ENCODE results near the gene PRKCA.

DNA sequence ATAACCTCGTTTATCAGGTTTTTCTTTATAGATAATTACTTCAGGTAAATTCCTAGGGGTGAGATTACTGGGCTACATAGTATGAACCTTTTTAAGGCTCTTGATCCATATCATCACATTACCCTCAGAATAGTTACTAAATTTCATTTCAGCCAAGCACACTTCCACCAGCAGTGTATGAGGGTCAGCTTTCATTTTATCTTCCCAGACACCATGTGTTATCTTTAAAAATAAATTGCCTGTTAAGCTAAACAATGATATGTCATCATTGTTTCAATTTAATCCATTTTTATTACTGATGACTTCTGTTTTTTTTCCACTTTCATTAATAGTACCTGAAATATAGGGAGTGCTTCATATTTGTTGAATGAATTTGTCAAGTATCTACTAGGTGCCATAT lies 33.4 kb downstream of the PRKCA start:
- TF ChIP-seq SP1 (IDR thresholded peaks at IDR 0.05) (no peak), GABPA (IDR thresholded peaks at IDR 0.05 in 1 of 2, conservative IDR thresholded peaks at IDR 0.05 in 1 of 2) (no peak)
- TF ChIP-seq, protein P1, sequence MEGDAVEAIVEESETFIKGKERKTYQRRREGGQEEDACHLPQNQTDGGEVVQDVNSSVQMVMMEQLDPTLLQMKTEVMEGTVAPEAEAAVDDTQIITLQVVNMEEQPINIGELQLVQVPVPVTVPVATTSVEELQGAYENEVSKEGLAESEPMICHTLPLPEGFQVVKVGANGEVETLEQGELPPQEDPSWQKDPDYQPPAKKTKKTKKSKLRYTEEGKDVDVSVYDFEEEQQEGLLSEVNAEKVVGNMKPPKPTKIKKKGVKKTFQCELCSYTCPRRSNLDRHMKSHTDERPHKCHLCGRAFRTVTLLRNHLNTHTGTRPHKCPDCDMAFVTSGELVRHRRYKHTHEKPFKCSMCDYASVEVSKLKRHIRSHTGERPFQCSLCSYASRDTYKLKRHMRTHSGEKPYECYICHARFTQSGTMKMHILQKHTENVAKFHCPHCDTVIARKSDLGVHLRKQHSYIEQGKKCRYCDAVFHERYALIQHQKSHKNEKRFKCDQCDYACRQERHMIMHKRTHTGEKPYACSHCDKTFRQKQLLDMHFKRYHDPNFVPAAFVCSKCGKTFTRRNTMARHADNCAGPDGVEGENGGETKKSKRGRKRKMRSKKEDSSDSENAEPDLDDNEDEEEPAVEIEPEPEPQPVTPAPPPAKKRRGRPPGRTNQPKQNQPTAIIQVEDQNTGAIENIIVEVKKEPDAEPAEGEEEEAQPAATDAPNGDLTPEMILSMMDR (IDR thresholded peaks at IDR 0.05; ENCODE audit: low read depth, low read length, missing input control), result no peak
- TF ChIP-seq, protein P2, sequence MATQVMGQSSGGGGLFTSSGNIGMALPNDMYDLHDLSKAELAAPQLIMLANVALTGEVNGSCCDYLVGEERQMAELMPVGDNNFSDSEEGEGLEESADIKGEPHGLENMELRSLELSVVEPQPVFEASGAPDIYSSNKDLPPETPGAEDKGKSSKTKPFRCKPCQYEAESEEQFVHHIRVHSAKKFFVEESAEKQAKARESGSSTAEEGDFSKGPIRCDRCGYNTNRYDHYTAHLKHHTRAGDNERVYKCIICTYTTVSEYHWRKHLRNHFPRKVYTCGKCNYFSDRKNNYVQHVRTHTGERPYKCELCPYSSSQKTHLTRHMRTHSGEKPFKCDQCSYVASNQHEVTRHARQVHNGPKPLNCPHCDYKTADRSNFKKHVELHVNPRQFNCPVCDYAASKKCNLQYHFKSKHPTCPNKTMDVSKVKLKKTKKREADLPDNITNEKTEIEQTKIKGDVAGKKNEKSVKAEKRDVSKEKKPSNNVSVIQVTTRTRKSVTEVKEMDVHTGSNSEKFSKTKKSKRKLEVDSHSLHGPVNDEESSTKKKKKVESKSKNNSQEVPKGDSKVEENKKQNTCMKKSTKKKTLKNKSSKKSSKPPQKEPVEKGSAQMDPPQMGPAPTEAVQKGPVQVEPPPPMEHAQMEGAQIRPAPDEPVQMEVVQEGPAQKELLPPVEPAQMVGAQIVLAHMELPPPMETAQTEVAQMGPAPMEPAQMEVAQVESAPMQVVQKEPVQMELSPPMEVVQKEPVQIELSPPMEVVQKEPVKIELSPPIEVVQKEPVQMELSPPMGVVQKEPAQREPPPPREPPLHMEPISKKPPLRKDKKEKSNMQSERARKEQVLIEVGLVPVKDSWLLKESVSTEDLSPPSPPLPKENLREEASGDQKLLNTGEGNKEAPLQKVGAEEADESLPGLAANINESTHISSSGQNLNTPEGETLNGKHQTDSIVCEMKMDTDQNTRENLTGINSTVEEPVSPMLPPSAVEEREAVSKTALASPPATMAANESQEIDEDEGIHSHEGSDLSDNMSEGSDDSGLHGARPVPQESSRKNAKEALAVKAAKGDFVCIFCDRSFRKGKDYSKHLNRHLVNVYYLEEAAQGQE (IDR thresholded peaks at IDR 0.05), result no peak
- TF ChIP-seq, protein P3, sequence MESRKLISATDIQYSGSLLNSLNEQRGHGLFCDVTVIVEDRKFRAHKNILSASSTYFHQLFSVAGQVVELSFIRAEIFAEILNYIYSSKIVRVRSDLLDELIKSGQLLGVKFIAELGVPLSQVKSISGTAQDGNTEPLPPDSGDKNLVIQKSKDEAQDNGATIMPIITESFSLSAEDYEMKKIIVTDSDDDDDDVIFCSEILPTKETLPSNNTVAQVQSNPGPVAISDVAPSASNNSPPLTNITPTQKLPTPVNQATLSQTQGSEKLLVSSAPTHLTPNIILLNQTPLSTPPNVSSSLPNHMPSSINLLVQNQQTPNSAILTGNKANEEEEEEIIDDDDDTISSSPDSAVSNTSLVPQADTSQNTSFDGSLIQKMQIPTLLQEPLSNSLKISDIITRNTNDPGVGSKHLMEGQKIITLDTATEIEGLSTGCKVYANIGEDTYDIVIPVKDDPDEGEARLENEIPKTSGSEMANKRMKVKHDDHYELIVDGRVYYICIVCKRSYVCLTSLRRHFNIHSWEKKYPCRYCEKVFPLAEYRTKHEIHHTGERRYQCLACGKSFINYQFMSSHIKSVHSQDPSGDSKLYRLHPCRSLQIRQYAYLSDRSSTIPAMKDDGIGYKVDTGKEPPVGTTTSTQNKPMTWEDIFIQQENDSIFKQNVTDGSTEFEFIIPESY (IDR thresholded peaks at IDR 0.05), result no peak
- TF ChIP-seq, protein P4, sequence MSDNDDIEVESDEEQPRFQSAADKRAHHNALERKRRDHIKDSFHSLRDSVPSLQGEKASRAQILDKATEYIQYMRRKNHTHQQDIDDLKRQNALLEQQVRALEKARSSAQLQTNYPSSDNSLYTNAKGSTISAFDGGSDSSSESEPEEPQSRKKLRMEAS (IDR thresholded peaks at IDR 0.05), result no peak

All from liver (tissue), 3 donors.